Inflammatory macrophage treated with lipopolysaccharide for 4 hours (primary cell): ENCODE measurements around the gene UST.

ENCODE experiments used
- DNase-seq: peaks from one replicate; pipeline ENCODE4 v3.0.0-alpha.2; 2020

The UST gene

DNA sequence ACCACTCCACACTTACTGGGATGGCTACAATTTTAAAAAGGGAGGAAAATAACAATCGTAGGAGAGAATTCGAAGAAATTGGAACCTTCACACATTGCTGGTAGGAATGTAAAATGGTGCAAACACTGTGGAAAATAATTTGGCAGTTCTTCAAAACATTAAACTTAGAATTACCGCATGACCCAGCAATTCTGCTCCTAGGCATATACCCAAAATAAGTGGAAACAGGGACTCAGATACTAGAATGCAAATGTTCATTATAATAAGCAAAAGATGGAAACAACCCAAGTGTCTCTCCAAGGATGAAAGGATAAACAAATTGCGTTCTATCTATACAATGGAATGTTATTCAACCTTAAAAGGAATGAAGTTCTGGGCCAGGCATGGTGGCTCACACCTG lies 325.2 kb downstream of the UST start:
- no peak for DNase-seq

DNA sequence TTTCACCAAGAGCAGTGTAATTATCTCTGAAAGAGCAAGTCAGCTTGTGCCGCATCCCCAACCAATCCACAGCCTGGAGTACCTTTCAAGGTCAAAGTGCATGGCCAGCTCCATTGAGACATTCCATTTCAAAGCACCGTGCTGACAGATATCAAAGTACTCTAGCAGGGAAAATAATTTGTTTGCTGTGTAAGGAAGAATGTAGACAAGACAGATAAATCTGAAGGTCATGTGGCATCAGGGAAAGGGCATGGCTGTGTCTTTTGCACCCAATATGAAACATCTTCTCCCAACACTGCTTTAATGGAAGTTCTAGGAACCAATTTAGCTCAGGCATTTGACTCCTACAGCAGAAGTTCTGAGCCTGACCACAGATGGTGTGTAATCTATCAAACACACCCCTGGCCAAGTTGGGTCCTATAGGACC lies 328.0 kb downstream of the UST start:
- no peak for DNase-seq

GRCh38 chr6:149075616-149076354 lies 329.0 kb downstream of the UST start:
- DNase-seq = no peak

GRCh38 chr6:149076355-149076734 lies 329.5 kb downstream of the UST start:
- DNase-seq = no peak

GRCh38 chr6:149077208-149077607 lies 330.4 kb downstream of the UST start:
- no peak for DNase-seq

- no peak for DNase-seq
These were observed 331.5 kb downstream of the UST start for GRCh38 chr6:149078211-149078782.

DNA sequence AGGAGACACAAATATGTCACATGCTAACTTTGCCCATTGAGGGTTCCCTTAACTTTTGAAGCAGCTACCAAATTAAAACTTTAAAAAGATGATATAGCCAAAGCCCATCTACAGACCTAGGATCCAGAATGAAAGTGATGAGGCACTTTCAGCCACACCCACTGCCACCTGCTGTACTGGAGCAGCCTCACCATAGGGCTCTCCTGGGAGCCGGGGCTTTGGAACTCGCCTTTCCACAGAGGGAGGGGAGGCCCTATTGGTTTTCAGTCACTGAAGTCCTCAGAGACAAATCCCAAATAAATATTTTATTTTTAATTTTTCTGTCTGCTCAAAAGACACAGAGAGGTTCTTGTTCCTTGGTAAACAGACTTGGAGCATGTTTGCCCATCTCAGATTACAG lies 332.6 kb downstream of the UST start:
- DNase-seq = no peak

DNA sequence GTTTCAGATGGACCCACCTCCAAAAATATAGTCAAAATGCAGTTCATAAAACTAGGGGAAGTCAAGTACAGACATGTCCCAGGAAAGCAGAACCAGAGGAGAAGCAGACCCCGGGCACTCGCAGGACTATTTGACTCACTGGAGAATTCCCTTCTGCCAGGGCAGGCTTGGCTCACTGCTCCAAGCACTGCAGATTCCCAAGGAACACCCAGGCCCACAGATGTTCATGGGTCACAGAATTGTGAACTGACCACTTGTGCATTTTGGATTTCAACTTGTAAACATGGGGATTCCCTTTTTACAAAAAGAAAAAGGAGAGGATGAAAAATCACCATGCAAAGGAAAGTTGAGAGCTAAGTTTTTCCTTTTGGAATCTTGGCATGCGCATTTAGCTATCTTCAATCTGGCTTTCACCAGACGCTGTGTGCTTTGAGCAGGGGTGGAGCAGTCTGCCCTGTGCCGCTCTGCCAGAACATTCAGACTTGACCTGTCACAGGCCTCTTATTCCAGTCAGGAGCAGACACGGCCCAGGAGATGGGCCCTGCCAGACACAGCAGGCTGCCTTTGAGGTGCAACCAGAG lies 333.2 kb downstream of the UST start:
- peak; percentile 64 for DNase-seq

GRCh38 chr6:149080511-149080910 lies 333.7 kb downstream of the UST start:
- no peak for DNase-seq

DNA sequence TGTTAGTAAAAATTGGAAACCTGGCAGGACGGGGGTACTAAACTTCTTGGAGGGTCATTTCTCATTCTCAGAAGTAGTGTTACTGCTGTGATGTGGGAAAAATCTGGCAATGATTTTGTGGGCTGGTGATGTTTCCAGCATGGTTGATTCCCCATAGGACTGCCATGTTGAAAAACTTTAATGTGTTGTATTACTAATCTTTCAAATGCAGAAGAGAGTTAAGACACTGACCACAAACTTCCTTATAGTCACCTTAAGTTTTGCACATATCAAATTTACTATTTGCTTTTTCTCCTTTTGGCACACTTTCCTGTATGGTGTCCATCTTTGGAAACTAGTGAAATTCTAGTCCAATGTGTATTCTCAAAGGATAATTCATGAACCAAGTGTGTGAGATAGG lies 334.5 kb downstream of the UST start:
- peak; percentile 37 for DNase-seq

DNA sequence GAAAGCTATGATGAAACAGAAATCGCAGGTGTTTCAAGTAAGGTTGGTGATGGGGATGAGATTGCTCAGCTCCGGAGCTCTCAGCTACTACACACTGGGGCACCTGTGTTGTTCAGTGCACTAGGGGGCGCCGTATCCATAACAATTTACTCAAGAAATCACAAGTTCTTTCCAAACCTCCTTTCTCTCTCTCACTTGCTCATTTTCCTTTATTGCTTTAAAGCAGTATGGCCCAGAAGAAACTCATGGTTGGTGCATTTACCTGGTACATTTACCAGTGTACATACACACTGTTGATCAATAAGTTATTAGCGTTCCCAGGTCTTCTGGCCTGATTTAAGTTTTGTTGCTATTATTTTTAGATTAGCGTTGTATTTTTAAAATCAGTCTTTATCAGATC lies 335.5 kb downstream of the UST start:
- peak; percentile 72 for DNase-seq

DNA sequence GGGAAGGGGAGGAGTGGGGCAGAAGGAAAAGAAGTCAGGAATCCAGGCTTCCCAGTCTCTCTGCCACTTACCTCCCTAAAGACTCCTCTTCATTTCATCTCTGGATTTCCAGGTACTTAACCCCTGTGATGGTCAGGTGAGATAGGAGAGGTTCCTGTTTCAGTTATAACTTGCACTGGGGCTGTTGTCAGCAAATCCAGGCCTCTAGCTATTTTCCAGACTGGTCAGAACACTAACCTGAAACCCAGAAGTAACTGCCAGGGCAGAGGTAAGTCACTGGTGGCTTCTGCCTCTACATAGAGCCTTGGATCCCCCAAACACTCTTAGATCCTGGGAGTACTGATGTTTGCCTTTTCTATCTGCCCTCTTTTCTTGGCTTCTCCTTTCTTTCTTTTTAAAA lies 337.2 kb downstream of the UST start:
- no peak for DNase-seq

DNA sequence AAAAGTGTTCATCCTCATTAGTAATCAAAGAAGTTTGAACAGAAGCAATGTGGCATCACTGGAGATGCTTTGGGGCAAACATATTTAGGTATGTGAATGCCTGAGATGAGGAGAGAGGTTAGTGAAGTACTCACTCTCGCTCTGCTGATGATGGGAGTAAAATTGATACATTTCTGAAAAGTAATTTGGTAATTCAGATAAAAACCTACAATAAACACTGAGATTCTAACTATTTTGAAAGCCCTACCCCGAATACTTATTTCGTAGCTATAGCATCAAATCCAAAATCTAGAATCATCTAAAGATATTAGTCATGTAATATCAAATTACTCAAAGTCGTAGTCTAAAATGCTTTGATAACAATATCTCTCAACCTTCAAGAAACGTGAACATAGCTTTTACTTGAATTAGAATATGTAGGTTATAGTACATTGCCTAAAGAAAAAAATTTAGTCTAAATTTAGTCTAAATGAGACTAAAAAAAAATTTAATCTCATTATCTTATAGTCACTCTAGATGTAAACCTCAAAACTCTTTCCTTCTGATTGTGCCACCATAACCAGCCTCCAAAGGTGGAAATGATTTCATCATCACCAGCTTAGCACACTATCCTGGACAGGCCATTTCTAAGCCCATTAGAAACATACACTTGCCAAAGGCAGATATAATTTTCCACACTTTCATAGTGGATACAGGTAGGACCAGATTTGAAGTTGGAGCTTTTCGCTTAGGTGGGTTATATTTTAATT lies 338.2 kb downstream of the UST start:
- no peak for DNase-seq

- DNase-seq = no peak
These were observed 338.7 kb downstream of the UST start for GRCh38 chr6:149085557-149085938.

- DNase-seq = no peak
These were observed 339.5 kb downstream of the UST start for GRCh38 chr6:149086363-149086762.

DNA sequence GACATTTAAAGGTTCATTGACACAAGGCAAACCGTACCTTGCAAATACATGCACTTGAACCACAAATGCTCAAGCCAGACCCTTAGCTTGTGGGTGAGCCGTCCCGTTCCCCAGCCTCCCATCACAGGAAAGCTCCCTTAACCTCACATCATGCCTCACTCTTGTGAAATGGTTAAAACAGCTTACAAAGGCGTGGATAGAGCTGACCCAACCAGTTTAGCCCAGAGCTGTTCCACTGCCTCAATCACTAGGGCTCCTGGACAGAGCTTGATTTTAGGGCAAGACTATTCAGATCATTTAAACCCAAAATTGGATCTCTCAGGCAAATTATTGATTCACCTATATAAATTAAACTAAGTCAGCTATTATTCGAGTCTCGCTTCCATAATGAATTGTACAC lies 341.1 kb downstream of the UST start:
- no peak for DNase-seq

DNA sequence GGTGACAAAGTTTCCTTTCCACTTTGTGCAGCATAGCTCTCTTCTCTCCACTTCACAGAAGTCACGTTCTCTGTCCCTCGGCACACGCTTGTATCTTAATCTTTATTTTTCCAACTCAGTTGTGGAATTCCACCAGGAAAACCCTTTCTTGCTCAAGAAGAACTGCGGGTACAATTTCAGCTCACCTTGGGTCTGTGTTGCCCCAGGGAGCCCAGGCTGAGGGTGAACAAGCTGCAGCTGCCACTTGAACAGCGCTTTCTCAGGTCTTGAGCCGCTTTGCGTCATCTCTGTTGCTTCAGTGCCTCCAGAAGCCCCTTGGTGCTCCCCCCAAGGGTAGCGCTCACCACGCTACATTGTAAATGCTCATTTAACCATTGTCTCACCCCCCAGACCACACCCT lies 341.5 kb downstream of the UST start:
- DNase-seq = no peak

DNA sequence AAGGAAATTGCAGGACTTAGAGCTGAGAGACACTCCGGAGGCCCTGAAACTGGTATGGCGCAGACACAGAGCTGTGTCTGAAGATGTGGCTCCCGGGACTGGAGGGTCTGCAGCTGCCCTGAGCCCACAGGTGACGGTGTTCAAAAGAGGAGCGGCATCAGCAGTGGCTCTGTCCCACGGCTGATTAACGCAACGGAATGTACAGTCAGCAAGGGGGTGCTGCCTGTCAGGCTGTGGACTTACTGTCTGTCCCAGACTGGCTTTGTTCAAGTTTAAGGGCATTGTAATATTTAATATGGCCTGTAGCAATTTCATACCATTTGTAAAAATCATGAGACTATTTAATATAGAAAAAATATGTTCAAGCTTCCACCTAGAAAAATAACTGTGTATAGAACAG lies 342.7 kb downstream of the UST start:
- no peak for DNase-seq

DNA sequence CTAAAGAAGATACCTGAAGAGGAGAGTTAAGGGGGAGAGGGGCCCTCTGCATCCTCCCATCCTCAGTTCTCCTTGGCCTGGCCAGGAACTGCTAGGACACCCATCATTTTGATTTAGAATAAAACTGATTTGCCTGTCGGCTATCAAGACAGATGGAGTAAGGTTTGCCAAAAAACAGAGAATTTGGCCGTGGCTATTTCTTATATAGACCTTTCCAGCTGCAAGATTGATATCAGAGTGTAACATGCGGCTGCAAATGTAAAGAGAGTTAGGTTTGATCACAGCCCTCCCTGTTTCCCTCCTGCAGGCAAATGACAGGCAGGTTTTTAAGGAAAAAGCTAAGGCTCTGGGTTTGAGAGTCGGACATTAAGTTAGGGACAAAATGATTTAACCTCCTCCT lies 344.1 kb downstream of the UST start:
- DNase-seq = no peak

DNA sequence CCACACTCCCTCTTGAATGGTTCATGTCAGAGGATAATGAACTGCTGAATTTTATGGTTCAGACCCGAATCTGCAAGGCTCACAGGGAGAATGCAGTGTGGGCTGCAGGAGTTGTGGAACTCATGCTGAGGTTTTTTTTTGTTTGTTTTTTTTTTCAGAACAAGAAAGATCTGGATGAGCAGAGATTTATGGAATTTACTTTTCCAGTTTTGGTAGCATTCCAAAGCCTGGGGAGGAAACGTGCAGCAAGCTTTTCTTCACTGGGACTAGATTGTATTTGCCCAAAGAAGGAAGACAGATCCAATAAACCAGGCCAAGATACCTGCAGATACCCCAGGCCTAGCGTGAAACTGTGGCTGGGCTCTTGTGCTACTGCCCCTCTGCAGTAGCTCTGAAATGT lies 346.8 kb downstream of the UST start:
- no peak for DNase-seq

- peak; percentile 21 for DNase-seq
These were observed 347.3 kb downstream of the UST start for GRCh38 chr6:149094156-149094555.

- no peak for DNase-seq
These were observed 348.1 kb downstream of the UST start for GRCh38 chr6:149094934-149095351.

- DNase-seq = no peak
These were observed 349.0 kb downstream of the UST start for GRCh38 chr6:149095842-149096241.

DNA sequence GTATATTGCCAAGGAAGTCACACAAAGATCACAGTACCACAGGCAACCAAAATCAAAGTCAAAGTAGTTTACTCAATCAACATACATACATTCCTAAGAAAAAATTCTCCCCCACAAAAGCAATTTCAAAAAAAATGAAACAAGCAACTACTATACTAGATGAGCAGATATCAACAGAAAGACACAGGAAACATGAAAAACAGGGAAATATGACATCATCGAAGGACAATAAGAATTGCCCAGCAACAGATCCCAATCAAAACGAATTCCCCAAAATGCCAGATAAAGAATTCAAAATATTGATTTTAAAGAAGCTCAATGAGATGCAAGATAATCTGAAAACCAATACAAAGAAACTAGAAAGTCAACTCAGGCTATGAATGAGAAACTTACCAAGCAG lies 351.0 kb downstream of the UST start:
- no peak for DNase-seq
